Measurements from ENCODE around the gene CADM1.

DNA sequence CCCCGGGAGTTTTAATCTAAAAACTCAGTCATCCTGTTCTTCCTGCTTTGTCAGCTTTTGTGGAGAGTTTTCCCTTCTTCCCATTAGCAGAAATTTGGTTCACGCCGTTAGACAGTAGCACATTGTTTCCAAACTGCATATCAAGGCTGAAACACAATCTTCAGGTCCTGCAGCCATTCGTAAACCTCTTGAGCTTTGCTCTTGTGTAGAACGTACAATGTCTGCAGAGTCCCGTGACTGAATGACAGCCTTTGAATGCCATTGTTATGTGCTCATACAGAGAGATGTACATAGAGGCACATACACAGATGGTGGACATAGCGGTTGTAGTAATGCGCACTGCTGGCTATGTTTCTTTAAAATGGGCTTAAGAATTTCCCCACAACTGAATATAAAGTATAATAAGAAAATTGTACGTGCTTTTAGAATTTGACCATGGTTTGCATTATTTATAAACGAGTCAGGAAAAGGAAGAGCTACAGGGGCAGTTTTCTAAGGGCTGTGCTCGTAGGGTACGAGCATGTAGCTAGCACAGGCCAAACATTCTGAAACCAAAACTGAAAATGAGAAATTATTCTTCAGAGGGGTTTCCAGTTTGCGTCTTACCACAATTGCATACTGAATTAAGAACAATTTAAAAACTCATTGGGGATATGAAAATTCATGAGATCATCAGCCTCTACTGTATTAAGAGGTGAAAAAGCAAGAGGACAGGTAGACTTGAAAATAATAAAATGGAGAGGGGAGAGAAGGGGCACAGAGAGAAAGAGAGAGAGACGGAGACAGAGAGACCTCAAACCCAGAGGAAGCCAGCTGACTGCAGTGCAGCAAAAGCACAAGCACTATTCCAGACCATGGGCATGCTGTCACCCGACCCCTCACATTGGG, 310.1 kb downstream of the CADM1 start:
- TF ChIP-seq, protein P1, sequence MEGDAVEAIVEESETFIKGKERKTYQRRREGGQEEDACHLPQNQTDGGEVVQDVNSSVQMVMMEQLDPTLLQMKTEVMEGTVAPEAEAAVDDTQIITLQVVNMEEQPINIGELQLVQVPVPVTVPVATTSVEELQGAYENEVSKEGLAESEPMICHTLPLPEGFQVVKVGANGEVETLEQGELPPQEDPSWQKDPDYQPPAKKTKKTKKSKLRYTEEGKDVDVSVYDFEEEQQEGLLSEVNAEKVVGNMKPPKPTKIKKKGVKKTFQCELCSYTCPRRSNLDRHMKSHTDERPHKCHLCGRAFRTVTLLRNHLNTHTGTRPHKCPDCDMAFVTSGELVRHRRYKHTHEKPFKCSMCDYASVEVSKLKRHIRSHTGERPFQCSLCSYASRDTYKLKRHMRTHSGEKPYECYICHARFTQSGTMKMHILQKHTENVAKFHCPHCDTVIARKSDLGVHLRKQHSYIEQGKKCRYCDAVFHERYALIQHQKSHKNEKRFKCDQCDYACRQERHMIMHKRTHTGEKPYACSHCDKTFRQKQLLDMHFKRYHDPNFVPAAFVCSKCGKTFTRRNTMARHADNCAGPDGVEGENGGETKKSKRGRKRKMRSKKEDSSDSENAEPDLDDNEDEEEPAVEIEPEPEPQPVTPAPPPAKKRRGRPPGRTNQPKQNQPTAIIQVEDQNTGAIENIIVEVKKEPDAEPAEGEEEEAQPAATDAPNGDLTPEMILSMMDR (conservative IDR thresholded peaks at IDR 0.05; ENCODE audit: low read depth, low read length) = no peak
- no peak for TF ChIP-seq EZH2 (IDR thresholded peaks at IDR 0.05; ENCODE audit: low read length, unreplicated experiment)
